ENCODE measurements around the gene GPC6.
"Not testable (repeated sequence)": the region's sequence is repeated elsewhere in the genome, so short reads cannot be mapped to it uniquely, and the experiment has no call there.

GPC6 gene

GRCh38 chr13:93226623-93227279 lies at the start of gene GPC6:
GPC6 (plus strand) TSS chr13:93226807.
- peak; percentile 44 for DNase-seq (ENCODE audit: low read depth, low spot score)
- H3K27ac ChIP-seq, result peak within 1 kb of the TSS; percentile 35

- DNase-seq (ENCODE audit: low read depth, low spot score), result no peak
- no peak overlapping the region for H3K27ac ChIP-seq
Observed at GRCh38 chr13:93180356-93180969, 46.1 kb upstream of the GPC6 start.

- H3K27ac ChIP-seq, result no peak overlapping the region
- no peak for DNase-seq (ENCODE audit: low read depth, low spot score)
Observed at GRCh38 chr13:93182406-93182805, 44.2 kb upstream of the GPC6 start.

- no peak for DNase-seq (ENCODE audit: low read depth, low spot score)
Observed at GRCh38 chr13:93183302-93183701, 43.3 kb upstream of the GPC6 start.

GRCh38 chr13:93190006-93190405 lies 36.6 kb upstream of the GPC6 start:
- no peak overlapping the region for H3K27ac ChIP-seq
- no peak for DNase-seq (ENCODE audit: low read depth, low spot score)

More at GRCh38 chr13:93183302-93183701, 43.3 kb upstream of the GPC6 start:
- no peak overlapping the region for H3K27ac ChIP-seq

GRCh38 chr13:93193682-93194081 lies 32.9 kb upstream of the GPC6 start:
- H3K27ac ChIP-seq, result no peak overlapping the region
- DNase-seq (ENCODE audit: low read depth, low spot score), result no peak

- no peak overlapping the region for H3K27ac ChIP-seq
- no peak for DNase-seq (ENCODE audit: low read depth, low spot score)
Observed at GRCh38 chr13:93199856-93200255, 26.8 kb upstream of the GPC6 start.

GRCh38 chr13:93200626-93201025 lies 26.0 kb upstream of the GPC6 start:
- H3K27ac ChIP-seq, result no peak overlapping the region
- no peak for DNase-seq (ENCODE audit: low read depth, low spot score)

- no peak overlapping the region for H3K27ac ChIP-seq
- no peak for DNase-seq (ENCODE audit: low read depth, low spot score)
Observed at GRCh38 chr13:93201992-93202558, 24.5 kb upstream of the GPC6 start.

- not testable (repeated sequence) for DNase-seq (ENCODE audit: low read depth, low spot score)
Observed at GRCh38 chr13:93206778-93207392, 19.7 kb upstream of the GPC6 start.

GRCh38 chr13:93216122-93216521 lies 10.5 kb upstream of the GPC6 start:
- DNase-seq (ENCODE audit: low read depth, low spot score), result no peak
- H3K27ac ChIP-seq, result no peak overlapping the region

More at GRCh38 chr13:93206778-93207392, 19.7 kb upstream of the GPC6 start:
- not testable (repeated sequence) for H3K27ac ChIP-seq

GRCh38 chr13:93217721-93218261 lies 8.8 kb upstream of the GPC6 start:
- no peak overlapping the region for H3K27ac ChIP-seq
- DNase-seq (ENCODE audit: low read depth, low spot score), result peak; percentile 45

- no peak overlapping the region for H3K27ac ChIP-seq
- no peak for DNase-seq (ENCODE audit: low read depth, low spot score)
Observed at GRCh38 chr13:93218583-93218982, 8.0 kb upstream of the GPC6 start.

GRCh38 chr13:93220073-93220472 lies 6.5 kb upstream of the GPC6 start:
- no peak for DNase-seq (ENCODE audit: low read depth, low spot score)
- H3K27ac ChIP-seq, result no peak overlapping the region

- H3K27ac ChIP-seq, result no peak overlapping the region
- no peak for DNase-seq (ENCODE audit: low read depth, low spot score)
Observed at GRCh38 chr13:93222976-93223375, 3.6 kb upstream of the GPC6 start.

- no peak overlapping the region for H3K27ac ChIP-seq
- no peak for DNase-seq (ENCODE audit: low read depth, low spot score)
Observed at GRCh38 chr13:93224535-93224934, 2.1 kb upstream of the GPC6 start.

GRCh38 chr13:93225610-93226009 lies 997 bp upstream of the GPC6 start:
- peak overlapping the region; percentile 30 for H3K27ac ChIP-seq
- no peak for DNase-seq (ENCODE audit: low read depth, low spot score)

- no peak for DNase-seq (ENCODE audit: low read depth, low spot score)
- H3K27ac ChIP-seq, result peak overlapping the region; percentile 30
Observed at GRCh38 chr13:93226065-93226622, 463 bp upstream of the GPC6 start.

GRCh38 chr13:93227280-93227877 lies 772 bp downstream of the GPC6 start:
- H3K27ac ChIP-seq, result peak overlapping the region; percentile 35
- no peak for DNase-seq (ENCODE audit: low read depth, low spot score)

Measured in epithelial cell of prostate (primary cell).